IPS DF 6.9 (cell line): ENCODE results near the gene SEPTIN2.
"Not testable (repeated sequence)": the region's sequence is repeated elsewhere in the genome, so short reads cannot be mapped to it uniquely, and the experiment has no call there.

Source experiments
- DNase-seq: peaks from one replicate; pipeline ENCODE4 v3.0.0-alpha.2; 2013; ENCODE audit warnings: low read depth, low spot score
- H3K27ac ChIP-seq: one replicate; pipeline ENCODE4 v1.5.1; 2013; ENCODE audit warnings: low read length, control low read depth
- H3K27me3 ChIP-seq: 2 replicates; pipeline ENCODE4 v1.6.1; 2013; ENCODE audit warnings: mild to moderate bottlenecking, low read length; ENCODE audit not compliant: control insufficient read depth, insufficient read depth
- H3K36me3 ChIP-seq: 2 replicates; pipeline ENCODE4 v1.6.1; 2013; ENCODE audit warnings: low read length; ENCODE audit not compliant: control insufficient read depth, insufficient read depth
- H3K4me1 ChIP-seq: 2 replicates; pipeline ENCODE4 v1.6.1; 2013; ENCODE audit warnings: low read length; ENCODE audit not compliant: control insufficient read depth, insufficient read depth
- H3K4me3 ChIP-seq: 2 replicates; pipeline ENCODE4 v1.5.1; 2013; ENCODE audit warnings: mild to moderate bottlenecking, low read length
- H3K9me3 ChIP-seq: 2 replicates; pipeline ENCODE4 v1.6.1; 2013; ENCODE audit warnings: low read length, inconsistent platforms; ENCODE audit not compliant: control insufficient read depth, insufficient read depth
- WGBS: extraction: QIAGEN DNeasy Blood & Tissue Kit; methylation state at CpG from one replicate; pipeline ENCODE4 v1.1.7; 2013; ENCODE audit warnings: mixed read lengths, missing lambda C conversion rate; ENCODE audit not compliant: insufficient read length, insufficient coverage; 5-methylcytosine and 5-hydroxymethylcytosine counted together

SEPTIN2 gene

DNA sequence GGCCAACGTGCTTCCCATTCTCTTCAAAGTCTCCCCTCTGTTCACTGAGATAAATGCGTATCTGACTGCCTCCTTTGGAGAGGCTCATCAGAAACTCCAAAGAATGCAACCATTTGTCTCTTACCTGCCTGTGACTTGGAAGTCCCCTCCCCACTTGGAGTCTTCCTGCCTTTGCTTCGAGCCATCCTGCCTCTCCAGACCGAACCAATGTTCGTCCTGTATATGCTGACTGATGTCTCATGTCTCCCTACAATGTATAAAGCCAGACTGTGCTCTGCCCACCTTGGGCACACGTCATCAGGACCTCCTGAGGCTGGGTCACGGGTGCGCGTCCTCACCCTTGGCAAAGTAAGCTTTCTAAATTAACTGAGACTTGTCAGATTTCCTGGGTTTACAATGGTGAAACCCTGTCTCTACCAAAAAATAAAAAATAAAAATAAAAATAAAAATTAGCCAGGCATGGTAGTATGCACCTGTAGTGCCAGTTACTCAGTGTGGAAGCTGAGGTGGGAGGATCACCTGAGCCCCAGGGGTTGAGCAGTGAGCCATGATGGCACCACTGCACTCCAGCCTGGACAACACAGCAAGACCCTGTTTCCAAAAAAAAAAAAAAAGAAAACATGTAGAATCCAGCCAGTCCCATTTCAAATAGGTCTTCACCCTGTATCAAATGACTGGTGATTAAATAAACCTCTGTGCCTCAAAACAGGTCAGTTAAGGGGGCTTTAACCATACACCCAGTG lies 29.2 kb upstream of the SEPTIN2 start:
- no peaks in the 10 kb centered on the region; the same call in 1 of the 2 replicates for H3K36me3 ChIP-seq
- DNase-seq: no peak
- no peak overlapping the region for H3K27ac ChIP-seq
- WGBS: no CpG with 5 or more reads among the region's 9 CpGs
- H3K27me3 ChIP-seq: no peaks in the 10 kb centered on the region
- no peak overlapping the region for H3K4me3 ChIP-seq
- no peaks in the 10 kb centered on the region for H3K4me1 ChIP-seq
- no peaks in the 10 kb centered on the region for H3K9me3 ChIP-seq

DNA sequence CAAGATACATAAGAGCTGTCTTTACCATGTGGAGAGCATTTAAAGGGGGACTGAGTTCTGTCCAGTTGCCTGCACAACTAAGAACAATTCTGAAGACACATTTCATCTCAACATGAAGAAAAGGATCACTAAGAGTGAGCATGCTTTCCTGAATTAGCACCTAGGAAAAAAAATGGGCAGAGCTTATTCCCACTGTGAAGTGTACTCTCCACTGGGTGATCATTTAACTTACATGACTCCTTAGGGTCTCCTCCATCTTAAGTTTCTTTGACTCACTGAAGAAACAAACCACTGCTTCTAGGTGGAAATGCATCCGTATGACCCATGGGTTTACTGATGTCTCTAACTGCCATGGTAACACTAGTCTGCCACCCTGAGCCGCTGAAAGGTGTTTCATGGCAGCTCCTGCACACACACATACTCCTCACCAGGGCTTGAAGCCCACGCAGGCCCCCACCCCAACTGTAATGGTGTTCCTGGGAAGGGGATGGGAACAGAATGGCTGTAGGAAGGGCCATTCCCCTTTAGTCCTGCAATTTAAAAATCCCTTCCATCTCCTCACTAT lies 27.3 kb upstream of the SEPTIN2 start:
- no peak overlapping the region for H3K27ac ChIP-seq
- no peaks in the 10 kb centered on the region for H3K4me1 ChIP-seq
- H3K4me3 ChIP-seq: no peak overlapping the region
- no peaks in the 10 kb centered on the region for H3K27me3 ChIP-seq
- no peak for DNase-seq
- H3K36me3 ChIP-seq: no peaks in the 10 kb centered on the region; the same call in 1 of the 2 replicates
- WGBS: no CpG with 5 or more reads among the region's 3 CpGs
- no peaks in the 10 kb centered on the region for H3K9me3 ChIP-seq

DNA sequence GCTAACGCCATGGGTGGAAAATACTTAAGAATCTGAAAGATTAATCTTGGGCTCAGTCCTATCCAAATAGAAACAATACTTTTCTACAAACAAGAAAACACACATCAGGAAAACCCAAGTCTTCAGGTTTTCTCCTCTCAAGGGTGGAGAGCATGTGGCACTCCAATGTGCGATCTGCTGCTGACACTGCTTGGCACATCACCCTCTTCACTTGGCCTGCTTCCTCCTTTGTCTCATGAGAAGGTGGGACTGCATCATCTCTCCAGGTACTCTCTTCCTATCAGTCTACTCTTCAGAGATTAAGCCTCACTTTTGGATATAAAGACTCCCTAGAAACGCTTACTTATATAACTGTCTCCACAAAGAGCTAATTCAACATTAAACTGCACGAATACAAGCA lies 26.7 kb upstream of the SEPTIN2 start:
- Histone ChIP-seq H3K27me3 (no peaks in the 10 kb centered on the region), H3K4me3 (no peak overlapping the region), H3K9me3 (no peaks in the 10 kb centered on the region), H3K27ac (no peak overlapping the region), H3K36me3 (no peaks in the 10 kb centered on the region; the same call in 1 of the 2 replicates), H3K4me1 (no peaks in the 10 kb centered on the region)
- no CpG with 5 or more reads among the region's 4 CpGs for WGBS
- DNase-seq: no peak

- no peak overlapping the region for H3K27ac ChIP-seq
- no peak overlapping the region for H3K4me3 ChIP-seq
- no peaks in the 10 kb centered on the region for H3K9me3 ChIP-seq
- WGBS: no CpG with 5 or more reads among the region's 3 CpGs
- H3K36me3 ChIP-seq: no peaks in the 10 kb centered on the region; the same call in 1 of the 2 replicates
- H3K27me3 ChIP-seq: no peaks in the 10 kb centered on the region
- DNase-seq: no peak
- no peaks in the 10 kb centered on the region for H3K4me1 ChIP-seq
Measured at GRCh38 chr2:241289597-241289996, 26.1 kb upstream of the SEPTIN2 start.

DNA sequence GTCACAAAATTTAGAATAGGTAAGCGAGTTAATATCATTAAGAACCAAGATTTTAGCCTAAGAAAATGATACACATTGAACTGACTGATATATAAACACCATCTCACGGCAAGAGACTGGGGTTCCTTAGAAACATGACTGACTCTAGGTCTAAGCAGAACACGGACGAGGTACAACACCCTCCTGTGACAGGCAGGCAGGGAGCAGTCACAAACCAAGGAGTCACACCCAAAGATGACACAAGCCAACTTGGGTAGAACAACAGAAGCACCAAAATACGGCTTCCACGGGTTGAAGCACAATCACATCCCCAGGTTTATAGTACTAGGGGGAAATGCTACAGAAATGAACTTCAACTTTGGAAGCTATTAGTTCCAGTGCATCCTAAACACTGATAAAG lies 24.6 kb upstream of the SEPTIN2 start:
- H3K27me3 ChIP-seq: no peaks in the 10 kb centered on the region
- H3K27ac ChIP-seq: no peak overlapping the region
- no peak for DNase-seq
- H3K9me3 ChIP-seq: no peaks in the 10 kb centered on the region
- H3K4me1 ChIP-seq: no peaks in the 10 kb centered on the region
- H3K36me3 ChIP-seq: no peaks in the 10 kb centered on the region; the same call in 1 of the 2 replicates
- WGBS: no CpG with 5 or more reads among the region's 6 CpGs
- H3K4me3 ChIP-seq: no peak overlapping the region

GRCh38 chr2:241291977-241292376 lies 23.7 kb upstream of the SEPTIN2 start:
- no peaks in the 10 kb centered on the region for H3K27me3 ChIP-seq
- DNase-seq: no peak
- WGBS: no CpG with 5 or more reads among the region's 6 CpGs

DNA sequence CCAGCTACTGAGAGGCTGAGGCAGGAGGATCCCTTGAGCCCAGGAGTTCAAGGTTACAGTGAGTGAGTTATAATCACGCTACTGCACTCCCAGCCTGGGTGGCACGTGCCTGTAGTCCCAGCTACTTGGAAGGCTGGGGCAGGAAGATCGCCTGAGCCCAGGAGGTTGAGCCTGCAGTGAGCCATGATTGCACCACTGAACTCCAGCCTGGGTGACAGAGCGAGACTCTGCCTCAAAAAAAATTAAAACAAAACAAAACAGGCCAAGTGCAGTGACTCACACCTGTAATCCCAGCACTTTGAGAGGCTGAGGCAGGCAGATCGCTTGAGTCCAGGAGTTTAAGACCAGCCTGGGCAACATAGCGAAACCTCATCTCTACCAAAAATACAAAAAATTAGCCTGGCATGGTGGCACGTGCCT lies 22.3 kb upstream of the SEPTIN2 start:
- H3K36me3 ChIP-seq, H3K27ac ChIP-seq, H3K4me3 ChIP-seq, H3K4me1 ChIP-seq, DNase-seq, H3K9me3 ChIP-seq, H3K27me3 ChIP-seq: not testable (repeated sequence)
- no CpG with 5 or more reads among the region's 7 CpGs for WGBS

More at GRCh38 chr2:241291977-241292376, 23.7 kb upstream of the SEPTIN2 start:
- no peaks in the 10 kb centered on the region for H3K4me1 ChIP-seq
- no peaks in the 10 kb centered on the region for H3K9me3 ChIP-seq
- no peak overlapping the region for H3K4me3 ChIP-seq
- no peak overlapping the region for H3K27ac ChIP-seq
- H3K36me3 ChIP-seq: no peaks in the 10 kb centered on the region; the same call in 1 of the 2 replicates

DNA sequence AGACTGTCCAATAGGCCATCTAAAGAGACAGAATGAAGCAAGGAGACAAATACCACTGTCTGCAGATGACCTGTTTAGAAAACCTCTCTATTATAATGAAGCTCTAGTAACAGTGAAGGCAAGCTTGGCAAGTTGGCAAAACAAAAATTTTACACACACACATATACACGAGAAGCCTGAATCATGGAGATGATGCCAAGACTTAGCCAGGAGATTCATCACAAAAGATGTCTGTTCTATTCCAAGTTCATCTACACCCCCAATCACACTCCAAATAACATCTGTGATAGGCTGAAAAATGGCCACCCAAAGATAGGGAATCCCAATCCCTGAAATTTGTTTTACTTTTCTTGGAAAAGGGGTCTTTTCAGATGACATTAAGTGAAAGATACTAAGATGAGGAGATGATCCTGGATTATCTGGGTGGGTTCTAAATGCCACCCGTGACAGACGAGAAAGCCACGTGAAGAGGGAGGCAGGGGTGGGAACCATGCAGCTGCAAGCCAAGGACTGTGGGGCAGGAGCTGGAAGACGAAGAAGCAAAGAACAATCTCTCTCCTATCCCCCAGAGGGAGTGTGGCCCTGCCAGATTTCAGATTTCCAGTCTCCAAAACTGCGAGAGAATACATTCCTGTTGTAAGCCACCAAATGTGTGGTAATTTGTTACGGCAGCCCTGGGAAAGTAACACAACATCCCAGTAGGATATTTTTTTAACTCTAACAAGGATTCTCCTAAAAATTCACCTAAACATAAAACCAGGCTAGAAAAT lies 20.2 kb upstream of the SEPTIN2 start:
- H3K4me3 ChIP-seq: no peak overlapping the region
- DNase-seq: no peak
- H3K36me3 ChIP-seq: no peaks in the 10 kb centered on the region
- no CpG with 5 or more reads among the region's 7 CpGs for WGBS
- H3K27me3 ChIP-seq: no peaks in the 10 kb centered on the region
- no peak overlapping the region for H3K27ac ChIP-seq
- H3K4me1 ChIP-seq: no peaks in the 10 kb centered on the region
- no peaks in the 10 kb centered on the region for H3K9me3 ChIP-seq

GRCh38 chr2:241296767-241297166 lies 19.0 kb upstream of the SEPTIN2 start:
- no peaks in the 10 kb centered on the region for H3K9me3 ChIP-seq
- no peaks in the 10 kb centered on the region for H3K36me3 ChIP-seq
- no peak overlapping the region for H3K4me3 ChIP-seq
- no peaks in the 10 kb centered on the region for H3K4me1 ChIP-seq
- no peak overlapping the region for H3K27ac ChIP-seq
- no peak for DNase-seq
- H3K27me3 ChIP-seq: no peaks in the 10 kb centered on the region
- WGBS: no CpG with 5 or more reads among the region's 8 CpGs

DNA sequence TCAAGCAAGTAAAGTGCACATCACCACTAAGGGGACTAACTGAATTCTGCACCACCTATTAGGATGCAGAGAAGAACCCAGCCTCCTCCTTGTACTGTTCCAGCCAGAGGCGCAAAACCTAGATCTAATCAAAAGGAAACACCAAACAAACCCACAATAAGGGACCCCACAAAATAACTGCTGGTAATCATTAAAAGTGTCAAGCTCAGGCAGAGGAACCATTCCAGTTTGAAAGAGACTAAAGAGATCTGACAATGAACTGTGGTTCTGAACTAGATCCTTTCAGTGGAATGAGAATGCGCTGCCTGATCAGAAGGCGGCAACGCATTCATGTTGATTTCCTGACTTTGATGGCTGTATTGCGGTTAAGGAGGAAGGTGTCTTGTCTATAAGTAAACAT lies 17.1 kb upstream of the SEPTIN2 start:
- Histone ChIP-seq H3K36me3 (no peaks in the 10 kb centered on the region), H3K4me1 (no peaks in the 10 kb centered on the region), H3K27me3 (no peaks in the 10 kb centered on the region), H3K9me3 (no peaks in the 10 kb centered on the region), H3K4me3 (no peak overlapping the region), H3K27ac (no peak overlapping the region)
- no peak for DNase-seq
- no CpG with 5 or more reads among the region's 5 CpGs for WGBS
